Epithelial cell of umbilical artery (primary cell): ENCODE data around the gene RAB33A. TPM values are rescaled to one million over a fixed set of nuclear protein-coding genes. Genes with fewer than 3 reads are reported as not detected.

Experiments used
- total RNA-seq: library from RNA; depleted of rRNA; stranded (reverse); fragments of >200 nt; gene quantifications from 2 replicates; pipeline ENCODE4 v1.2.3, GENCODE V29; 2014

RAB33A gene
- total RNA-seq = 1.2 and 1.9 TPM in 2 replicates

GRCh38 chrX:130171446-130172126 is at the start of gene RAB33A:
Gene RAB33A (plus strand): TSS chrX:130171962. CDS start chrX:130172063, 101 bp downstream.

GRCh38 chrX:130165703-130166502 is 5.9 kb upstream of the RAB33A start, which contains the start of gene AIFM1:
Gene AIFM1 (minus strand): TSS chrX:130165841. CDS start chrX:130165656, 185 bp downstream.

Other genes with a start within 250 kb of the RAB33A start
- gene BCORL1, start 189.3 kb upstream of the RAB33A start, total RNA-seq = 0.97 and 1.5 TPM in 2 replicates
- gene ELF4, start 61.5 kb upstream of the RAB33A start, total RNA-seq = 9.4 and 9.7 TPM in 2 replicates
- 27.6 and 35.3 TPM in 2 replicates for gene AIFM1, start 6.1 kb upstream of the RAB33A start, total RNA-seq
- 1.9 and 2.1 TPM in 2 replicates for gene ZNF280C, start 96.9 kb downstream of the RAB33A start, total RNA-seq
- 8.5 and 10.7 TPM in 2 replicates for gene SLC25A14, start 168.0 kb downstream of the RAB33A start, total RNA-seq
- not detected in 2 replicates for gene GPR119, start 213.7 kb downstream of the RAB33A start, total RNA-seq
- gene RBMX2, start 230.0 kb downstream of the RAB33A start, total RNA-seq = 16.9 and 19.5 TPM in 2 replicates